HepG2 (cell line): Measurements from ENCODE around the gene VEPH1. TPM values are rescaled to one million over a fixed set of nuclear protein-coding genes. Genes with fewer than 3 reads are reported as not detected.

Source experiments
- ATAC-seq: fragments of 200-7000 bp; cut with Tn5 transposase; 3 replicates; pipeline ENCODE4 v1.9.1; 2020; ENCODE audit warnings: mild to moderate bottlenecking, moderate library complexity
- BruUV-seq: library from RNA; stranded (reverse); fragments of 400-500 nt; replicated peaks from 2 replicates; lab custom pipeline; 2021; lab: Mats Ljungman, UMichigan
- CTCF ChIA-PET: fragments of 300-600 bp; formaldehyde crosslinking; extraction: SDS; loops from one replicate; lab custom pipeline; 2021; ENCODE audit warnings: low total read pairs, inconsistent platforms, low intra/inter-chr PET ratio; lab: Yijun Ruan, JAX
- POLR2A ChIA-PET: fragments of 350-600 bp; sonication (Branson Sonifier 250); formaldehyde crosslinking; loops from one replicate; lab custom pipeline; 2020; ENCODE audit warnings: antibody characterized with exemption, inconsistent platforms; lab: Yijun Ruan, JAX
- DNase-seq: peaks from one replicate; pipeline ENCODE4 v3.0.0-alpha.2; 2015; ENCODE audit warnings: low spot score
- FAIRE-seq: peaks from 3 replicates; lab custom pipeline; 2011; peaks lifted over from hg19 to GRCh38; lab: Jason Lieb, UNC
- H2AFZ ChIP-seq: one replicate; pipeline ENCODE4 v1.6.1; 2011; ENCODE audit warnings: low read length, inconsistent platforms
- H3K27ac ChIP-seq: fragments of 300-600 bp; 3 replicates; pipeline ENCODE4 v1.8.0; 2011; ENCODE audit warnings: mixed run types, mild to moderate bottlenecking, mixed read lengths, low read length, inconsistent platforms; ENCODE audit not compliant: insufficient read depth; ENCODE audit errors: extremely low read length
- H3K27me3 ChIP-seq, 2 experiments: fragments of 200-600 bp in 1 of 2; 2 replicates in 1 of 2; 3 replicates in 1 of 2; pipeline versions ENCODE4 v1.6.0 to v1.8.0; 2011; ENCODE audit warnings: low read length in 2 of 2, mild to moderate bottlenecking in 2 of 2, moderate library complexity in 2 of 2, inconsistent platforms in 1 of 2; ENCODE audit not compliant: insufficient read depth in 2 of 2, control insufficient read depth in 1 of 2
- H3K36me3 ChIP-seq, 2 experiments: fragments of 200-600 bp in 1 of 2; replicated peaks in 1 of 2; 2 replicates in 1 of 2; 3 replicates in 1 of 2; pipeline versions ENCODE4 v1.5.1 to v1.8.0; 2011; ENCODE audit warnings: low read length in 2 of 2, inconsistent platforms in 1 of 2; ENCODE audit not compliant: insufficient read depth in 2 of 2, control insufficient read depth in 1 of 2
- H3K4me1 ChIP-seq: 2 replicates; pipeline ENCODE4 v1.5.1; 2012; ENCODE audit warnings: low read length, inconsistent platforms; ENCODE audit not compliant: insufficient read depth
- H3K4me2 ChIP-seq: 2 replicates; pipeline ENCODE4 v1.6.0; 2011; ENCODE audit warnings: low read depth, low read length, inconsistent platforms
- H3K4me3 ChIP-seq, 3 experiments: fragments of 200-600 bp in 1 of 3; sonication (generic), shearing (Covaris generic) in 1 of 3; replicated peaks in 1 of 3; 2 replicates each; pipeline ENCODE4 v1.5.1; 2011 to 2016; ENCODE audit warnings: low read length in 3 of 3, inconsistent platforms in 2 of 3, low read depth in 2 of 3, mild to moderate bottlenecking in 2 of 3, control low read depth in 1 of 3, mixed read lengths in 1 of 3; ENCODE audit not compliant: insufficient read depth in 1 of 3
- H3K79me2 ChIP-seq: one replicate; pipeline ENCODE4 v1.6.1; 2011; ENCODE audit warnings: low read length, inconsistent platforms; ENCODE audit not compliant: insufficient read depth
- H3K9ac ChIP-seq: 2 replicates; pipeline ENCODE4 v1.6.0; 2011; ENCODE audit warnings: mild to moderate bottlenecking, low read depth, low read length, inconsistent platforms; ENCODE audit not compliant: insufficient read depth
- H3K9me3 ChIP-seq: 2 replicates; pipeline ENCODE4 v1.5.1; 2012; ENCODE audit warnings: mild to moderate bottlenecking, low read length
- H4K20me1 ChIP-seq: 2 replicates; pipeline ENCODE4 v1.6.0; 2011; ENCODE audit warnings: inconsistent platforms, mild to moderate bottlenecking, low read length, moderate library complexity; ENCODE audit not compliant: insufficient read depth
- FOXA3 ChIP-seq: IDR thresholded peaks from 2 replicates; pipeline ENCODE4 v1.6.1; 2016; ENCODE audit warnings: missing genetic modification reagents, missing compliant biosample characterization
- FUBP1 ChIP-seq: sonication (generic); formaldehyde crosslinking; IDR thresholded peaks from 2 replicates; pipeline ENCODE4 v1.5.1; 2020; ENCODE audit warnings: missing genetic modification reagents, mild to moderate bottlenecking, borderline replicate concordance
- GLI4 ChIP-seq: sonication (generic); formaldehyde crosslinking; IDR thresholded peaks from 2 replicates; pipeline ENCODE4 v1.5.1; 2020; ENCODE audit warnings: missing genetic modification reagents, mild to moderate bottlenecking, moderate library complexity, borderline replicate concordance
- HDAC1 ChIP-seq: sonication (generic); formaldehyde crosslinking; IDR thresholded peaks from 2 replicates; pipeline ENCODE4 v1.5.1; 2020; ENCODE audit warnings: mild to moderate bottlenecking, missing genetic modification reagents
- HIC2 ChIP-seq: sonication (generic); formaldehyde crosslinking; IDR thresholded peaks from 2 replicates; pipeline ENCODE4 v1.9.0; 2022; ENCODE audit warnings: low read depth, missing genetic modification reagents
- HNF4G ChIP-seq, 2 experiments: sonication (generic) in 1 of 2; formaldehyde crosslinking in 1 of 2; IDR thresholded peaks; 2 replicates each; pipeline versions ENCODE4 v1.4.0 to v1.6.1; 2011 to 2020; ENCODE audit warnings: borderline replicate concordance in 2 of 2, low read depth in 2 of 2, mild to moderate bottlenecking in 2 of 2, low read length in 1 of 2, missing genetic modification reagents in 1 of 2, moderate library complexity in 1 of 2
- KLF12 ChIP-seq: sonication (generic); formaldehyde crosslinking; IDR thresholded peaks from 2 replicates; pipeline ENCODE4 v1.4.0; 2020; ENCODE audit warnings: missing genetic modification reagents, borderline replicate concordance
- MTA3 ChIP-seq: sonication (generic); formaldehyde crosslinking; IDR thresholded peaks from 2 replicates; pipeline ENCODE4 v1.4.0; 2020; ENCODE audit warnings: missing genetic modification reagents
- MXD3 ChIP-seq: IDR thresholded peaks from 2 replicates; pipeline ENCODE4 v1.6.1; 2016; ENCODE audit warnings: mild to moderate bottlenecking, missing biosample characterization, missing genetic modification reagents
- MZF1 ChIP-seq: sonication (generic); formaldehyde crosslinking; IDR thresholded peaks from 2 replicates; pipeline ENCODE4 v1.8.1; 2023; ENCODE audit warnings: mild to moderate bottlenecking, missing genetic modification reagents, borderline replicate concordance
- PHF8 ChIP-seq: sonication (generic); formaldehyde crosslinking; IDR thresholded peaks from 2 replicates; pipeline ENCODE4 v1.5.0; 2020; ENCODE audit warnings: missing genetic modification reagents
- POLR2A ChIP-seq, 2 experiments: IDR thresholded peaks; 2 replicates each; pipeline ENCODE4 v1.6.1; 2011; ENCODE audit warnings: low read depth in 2 of 2, low read length in 2 of 2, mild to moderate bottlenecking in 1 of 2, moderate library complexity in 1 of 2; ENCODE audit not compliant: insufficient read depth in 1 of 2
- SP2 ChIP-seq: sonication (generic); formaldehyde crosslinking; IDR thresholded peaks from 2 replicates; pipeline ENCODE4 v1.5.1; 2020; ENCODE audit warnings: mild to moderate bottlenecking, missing genetic modification reagents
- YEATS4 ChIP-seq: sonication (generic); formaldehyde crosslinking; IDR thresholded peaks from 2 replicates; pipeline ENCODE4 v1.4.0; 2020; ENCODE audit warnings: missing genetic modification reagents, borderline replicate concordance
- ZNF382 ChIP-seq: sonication (generic); formaldehyde crosslinking; IDR thresholded peaks from 2 replicates; pipeline ENCODE4 v1.5.0; 2020; ENCODE audit warnings: missing genetic modification reagents, mild to moderate bottlenecking, borderline replicate concordance
- ZNF446 ChIP-seq: sonication (generic); formaldehyde crosslinking; IDR thresholded peaks from 2 replicates; pipeline ENCODE4 v1.5.0; 2020; ENCODE audit warnings: mild to moderate bottlenecking, missing genetic modification reagents
- ZNF468 ChIP-seq: sonication (generic); formaldehyde crosslinking; IDR thresholded peaks from 2 replicates; pipeline ENCODE4 v1.8.0; 2022; ENCODE audit warnings: mild to moderate bottlenecking, moderate library complexity, missing genetic modification reagents
- ZNF605 ChIP-seq: sonication (generic); formaldehyde crosslinking; IDR thresholded peaks from 2 replicates; pipeline ENCODE4 v1.8.0; 2022; ENCODE audit warnings: mild to moderate bottlenecking, missing genetic modification reagents
- ZNF780A ChIP-seq: sonication (generic); formaldehyde crosslinking; IDR thresholded peaks from 2 replicates; pipeline ENCODE4 v1.8.0; 2022; ENCODE audit warnings: mild to moderate bottlenecking, missing genetic modification reagents, moderate library complexity
- WGBS: methylation state at CpG from one replicate; pipeline ENCODE4 v1.1.6; 2017; ENCODE audit warnings: low lambda C conversion rate; 5-methylcytosine and 5-hydroxymethylcytosine counted together
- in situ Hi-C: cut with HindIII; loops from 2 replicates; pipeline ENCODE4 v1.10.0; 2017; ENCODE audit warnings: low pct_unique_long_range_greater_than_20kb; ENCODE audit not compliant: extremely low pct_ligation_motif_present
- intact Hi-C: fragments of 100-400 bp; cut with micrococcal nuclease; formaldehyde crosslinking; loops from one replicate; pipeline ENCODE4 v1.10.0; 2022; ENCODE audit not compliant: unreplicated experiment
- polyA plus RNA-seq, 8 experiments: library from polyadenylated mRNA; depleted of rRNA in 3 of 8; stranded (reverse) in 7 of 8; unstranded in 1 of 8; fragments of >200 nt; fragmentation: Illumina TruSeq in 4 of 8; extraction: Trizol in 4 of 8; gene quantifications; 2 replicates each; pipeline versions ENCODE4 v1.2.1 to v1.2.3, GENCODE V29; 2011 to 2016; ENCODE audit warnings: low read depth in 4 of 8, missing spikeins in 1 of 8, mixed read lengths in 1 of 8; ENCODE audit not compliant: insufficient read depth in 1 of 8
- total RNA-seq, 5 experiments: library from RNA; depleted of rRNA; stranded (reverse); fragments of >200 nt; fragmentation: Illumina TruSeq; extraction: Trizol; gene quantifications; 2 replicates each; pipeline ENCODE4 v1.2.3, GENCODE V29; 2016; ENCODE audit warnings: low read depth in 1 of 5

Gene VEPH1
- total and polyA plus RNA-seq, 2 of the 13 experiments (the other 11 are each of a cell fraction or from before 2014, with no cell fraction given), result not detected

- 48% methylated on average over 2 of the region's 2 CpGs for WGBS
- POLR2A ChIA-PET, result interaction anchor here (1.1 kb wide), 1 partner anchor 60 kb away, joined by 3 read pairs; no protein-coding TSS in a partner anchor
Measured at GRCh38 chr3:157235291-157235690, 267.9 kb downstream of the VEPH1 start.

More at GRCh38 chr3:157235291-157235690, 267.9 kb downstream of the VEPH1 start:
- no TSS peak for BruUV-seq
- no peak for ATAC-seq
- no peaks in the 10 kb centered on the region for H3K4me1 ChIP-seq
- peaks cover 0 to 3% of the 10 kb centered on the region in 2 experiments; a peak in 1 of 5 replicates for H3K27me3 ChIP-seq
- TF ChIP-seq POLR2A (IDR thresholded peaks at IDR 0.05; ENCODE audit: insufficient read depth in 1 of 2, low read depth in 2 of 2, low read length in 2 of 2) (no peak), MXD3 (CRISPR knock-in tag) (no peak), ZNF605 (no peak), ZNF780A (CRISPR knock-in tag) (no peak), MZF1 (CRISPR knock-in tag) (no peak), GLI4 (CRISPR knock-in tag) (no peak), HIC2 (CRISPR knock-in tag) (no peak), ZNF446 (CRISPR knock-in tag) (no peak), MTA3 (no peak), ZNF382 (CRISPR knock-in tag) (no peak), SP2 (no peak), FOXA3 (no peak), PHF8 (CRISPR knock-in tag) (no peak), HDAC1 (CRISPR knock-in tag) (no peak), FUBP1 (CRISPR knock-in tag) (no peak), YEATS4 (CRISPR knock-in tag) (no peak), HNF4G (IDR thresholded peaks at IDR 0.05; ENCODE audit: borderline replicate concordance, low read depth, low read length) (no peak), HNF4G (CRISPR knock-in tag; IDR thresholded peaks at IDR 0.05; ENCODE audit: borderline replicate concordance, low read depth) (no peak), ZNF468 (no peak), KLF12 (CRISPR knock-in tag) (no peak)
- H3K79me2 ChIP-seq, result no peaks in the 10 kb centered on the region
- no peak overlapping the region for H3K4me2 ChIP-seq
- H4K20me1 ChIP-seq, result no peaks in the 10 kb centered on the region
- H3K36me3 ChIP-seq, result no peaks in the 10 kb centered on the region
- no peak for FAIRE-seq
- intact Hi-C loops, result no loop called here
- in situ Hi-C loops, result no loop called here
- CTCF ChIA-PET, result no interaction called here
- DNase-seq, result no peak
- H3K9me3 ChIP-seq, result no peaks in the 10 kb centered on the region
- H2AFZ ChIP-seq, result no peak overlapping the region
- H3K27ac ChIP-seq, result no peak overlapping the region
- no peak overlapping the region for H3K9ac ChIP-seq
- no peak overlapping the region for H3K4me3 ChIP-seq
